Prostate gland (tissue), 2 donors: Measurements from ENCODE around the gene TPPP. TPM values are rescaled to one million over a fixed set of nuclear protein-coding genes. Genes with fewer than 3 reads are reported as not detected.
"Not testable (repeated sequence)": the region's sequence is repeated elsewhere in the genome, so short reads cannot be mapped to it uniquely, and the experiment has no call there.

Source experiments
- DNase-seq: peaks from one replicate; pipeline ENCODE4 v3.0.0-alpha.2; 2019; ENCODE audit warnings: low spot score
- H3K27ac ChIP-seq, 2 donors: fragments of 200-600 bp; sonication (generic); 2 replicates each; pipeline ENCODE4 v1.5.1; 2017 to 2019
- H3K27me3 ChIP-seq: fragments of 200-600 bp; sonication (generic); replicated peaks from 2 replicates; pipeline ENCODE4 v1.5.1; 2019; ENCODE audit not compliant: insufficient read depth
- H3K36me3 ChIP-seq, 2 donors: fragments of 200-600 bp; sonication (generic); 1 replicate in 1 of 2; 2 replicates in 1 of 2; pipeline versions ENCODE4 v1.5.1 to v1.8.1; 2017 to 2019
- H3K4me1 ChIP-seq: fragments of 200-600 bp; sonication (generic); replicated peaks from 2 replicates; pipeline ENCODE4 v1.5.1; 2019
- H3K4me3 ChIP-seq, 2 donors: fragments of 200-600 bp; sonication (generic); 2 replicates each; pipeline ENCODE4 v1.5.1; 2017 to 2019
- H3K9me3 ChIP-seq: fragments of 200-600 bp; sonication (generic); 2 replicates; pipeline ENCODE4 v1.5.1; 2017
- POLR2A ChIP-seq: fragments of 450-650 bp; IDR thresholded peaks from one replicate; pipeline ENCODE4 v1.6.1; 2016; ENCODE audit warnings: antibody characterized with exemption, mild to moderate bottlenecking
- POLR2AphosphoS5 ChIP-seq: sonication (generic); formaldehyde crosslinking; IDR thresholded peaks from one replicate; pipeline ENCODE4 v1.6.1; 2017; ENCODE audit warnings: antibody characterized with exemption
- WGBS: methylation state at CpG from one replicate; pipeline ENCODE4 v1.1.5; 2018; 5-methylcytosine and 5-hydroxymethylcytosine counted together
- intact Hi-C: fragments of 100-400 bp; cut with DNase I; formaldehyde crosslinking; loops from one replicate; pipeline ENCODE4 v1.14.2; 2022
- total RNA-seq, 2 donors: library from RNA; depleted of rRNA; stranded (reverse); fragments of >200 nt; gene quantifications; one replicate each; pipeline ENCODE4 v1.1.0, GENCODE V29; 2016
- TF ChIP-seq, protein P1 (sequence below), 4 experiments: fragments of 200-600 bp in 2 of 4; fragments of 450-650 bp in 2 of 4; sonication (generic) in 2 of 4; IDR thresholded peaks; 1 replicate in 3 of 4; 2 replicates in 1 of 4; pipeline ENCODE4 v1.5.1; 2016 to 2019; ENCODE audit warnings: antibody characterized with exemption in 4 of 4, mild to moderate bottlenecking in 2 of 4, moderate library complexity in 2 of 4

TPPP gene
- total RNA-seq, 2 donors from 2014 or later = 2.3 to 6.9 TPM

DNA sequence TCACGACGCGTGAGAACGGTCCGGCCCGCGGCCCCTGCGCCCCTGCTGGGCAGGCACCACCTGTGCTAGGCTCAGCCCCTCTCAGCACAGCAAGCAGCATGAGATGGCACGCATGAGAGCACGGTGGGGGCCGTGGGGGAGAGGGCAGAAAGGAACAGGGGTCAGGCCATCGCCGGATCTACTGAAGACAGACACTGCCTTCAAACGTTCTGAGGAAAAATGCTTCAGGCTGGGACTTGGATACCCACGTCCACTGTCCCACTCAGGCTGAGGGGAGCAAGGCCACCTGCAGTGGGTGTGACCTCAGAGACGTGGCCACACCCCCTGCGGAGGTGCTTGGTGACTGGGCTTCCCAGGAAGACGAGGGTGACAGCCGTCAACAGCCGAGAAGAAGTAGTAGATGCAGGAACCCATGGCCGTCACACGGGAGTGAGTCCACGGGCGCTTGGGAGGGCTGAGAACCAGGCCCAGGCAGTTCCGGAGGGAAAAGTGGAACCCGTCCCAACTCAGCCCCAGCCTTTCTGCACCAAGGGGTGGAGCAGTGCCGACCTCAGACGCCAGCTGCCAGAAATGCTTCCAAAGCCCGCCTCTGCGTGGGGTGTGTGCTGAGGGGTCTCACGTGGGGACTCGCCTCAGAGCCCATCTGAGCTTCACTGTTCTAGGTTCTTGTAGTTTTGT, 12.9 kb downstream of the TPPP start:
- intact Hi-C loops, H3K4me1 ChIP-seq, DNase-seq, H3K36me3 ChIP-seq, H3K4me3 ChIP-seq, H3K9me3 ChIP-seq, H3K27me3 ChIP-seq, H3K27ac ChIP-seq: not testable (repeated sequence)
- WGBS = 78% methylated on average over 8 of the region's 32 CpGs

DNA sequence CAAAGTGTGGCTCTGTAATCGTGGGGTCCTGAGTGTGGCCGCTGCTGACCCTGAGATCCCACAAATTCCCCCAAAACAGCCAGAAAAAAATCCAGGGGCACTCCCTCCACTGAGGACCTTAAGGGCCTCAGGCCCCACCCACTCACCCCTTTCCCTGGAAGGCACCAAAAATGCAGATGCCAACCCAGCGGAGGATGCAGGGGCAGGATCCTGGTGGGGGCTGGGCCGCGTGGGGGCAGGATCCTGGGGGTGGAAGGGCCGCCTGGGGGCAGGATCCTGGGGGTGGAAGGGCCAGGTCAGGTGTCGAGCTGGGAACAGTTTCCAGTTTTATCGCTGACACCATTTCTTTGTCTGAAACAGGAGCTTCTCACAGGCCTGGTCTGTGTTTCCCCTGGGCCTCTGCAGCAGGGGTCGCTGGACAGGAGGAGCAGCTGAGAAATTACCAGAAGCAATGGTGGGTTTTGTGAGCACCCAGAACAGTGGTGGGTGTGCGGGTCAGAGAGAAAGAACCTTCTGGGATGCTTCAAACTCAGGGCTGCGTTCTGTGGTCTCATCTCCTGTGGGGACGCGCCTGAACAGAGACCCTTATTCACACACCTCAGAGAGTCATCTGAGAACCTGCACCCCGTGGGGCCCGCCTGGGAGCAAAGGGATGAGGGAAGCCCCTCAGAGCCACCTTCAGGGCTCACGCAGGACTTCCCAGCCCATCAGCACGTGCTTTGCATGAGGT, 13.8 kb downstream of the TPPP start:
- not testable (repeated sequence) for DNase-seq, H3K4me1 ChIP-seq

DNA sequence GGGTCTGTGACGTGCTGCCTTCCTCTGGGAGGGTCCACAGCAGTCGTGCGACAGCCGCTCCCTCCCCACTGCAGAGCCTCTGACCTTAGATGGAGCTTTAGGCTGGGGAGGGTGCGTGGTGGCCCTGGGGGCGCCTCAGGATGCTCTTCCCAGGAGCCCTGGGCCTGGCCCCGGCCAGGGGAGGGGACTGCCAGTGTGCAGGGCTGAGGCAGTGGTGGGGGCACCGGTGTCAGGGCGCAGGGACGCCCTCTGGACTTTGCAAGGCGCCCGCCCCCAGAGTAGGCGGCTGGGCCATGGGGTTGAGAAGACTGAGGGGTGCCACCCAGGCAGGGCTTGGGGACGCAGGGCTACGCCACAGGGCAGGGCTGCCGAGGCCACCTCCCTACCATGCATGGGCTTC, 14.6 kb downstream of the TPPP start:
- H3K4me1 ChIP-seq, H3K4me3 ChIP-seq, intact Hi-C loops, H3K36me3 ChIP-seq, DNase-seq, H3K27me3 ChIP-seq, H3K27ac ChIP-seq, H3K9me3 ChIP-seq: not testable (repeated sequence)
- whole genome bisulfite sequencing = 93% methylated on average over 13 of the region's 16 CpGs

More for the DNA sequence above, 13.8 kb downstream of the TPPP start:
- intact Hi-C loops, H3K4me3 ChIP-seq, H3K27me3 ChIP-seq, H3K36me3 ChIP-seq, H3K9me3 ChIP-seq, H3K27ac ChIP-seq: not testable (repeated sequence)
- WGBS = 71% methylated on average over 13 of the region's 17 CpGs

DNA sequence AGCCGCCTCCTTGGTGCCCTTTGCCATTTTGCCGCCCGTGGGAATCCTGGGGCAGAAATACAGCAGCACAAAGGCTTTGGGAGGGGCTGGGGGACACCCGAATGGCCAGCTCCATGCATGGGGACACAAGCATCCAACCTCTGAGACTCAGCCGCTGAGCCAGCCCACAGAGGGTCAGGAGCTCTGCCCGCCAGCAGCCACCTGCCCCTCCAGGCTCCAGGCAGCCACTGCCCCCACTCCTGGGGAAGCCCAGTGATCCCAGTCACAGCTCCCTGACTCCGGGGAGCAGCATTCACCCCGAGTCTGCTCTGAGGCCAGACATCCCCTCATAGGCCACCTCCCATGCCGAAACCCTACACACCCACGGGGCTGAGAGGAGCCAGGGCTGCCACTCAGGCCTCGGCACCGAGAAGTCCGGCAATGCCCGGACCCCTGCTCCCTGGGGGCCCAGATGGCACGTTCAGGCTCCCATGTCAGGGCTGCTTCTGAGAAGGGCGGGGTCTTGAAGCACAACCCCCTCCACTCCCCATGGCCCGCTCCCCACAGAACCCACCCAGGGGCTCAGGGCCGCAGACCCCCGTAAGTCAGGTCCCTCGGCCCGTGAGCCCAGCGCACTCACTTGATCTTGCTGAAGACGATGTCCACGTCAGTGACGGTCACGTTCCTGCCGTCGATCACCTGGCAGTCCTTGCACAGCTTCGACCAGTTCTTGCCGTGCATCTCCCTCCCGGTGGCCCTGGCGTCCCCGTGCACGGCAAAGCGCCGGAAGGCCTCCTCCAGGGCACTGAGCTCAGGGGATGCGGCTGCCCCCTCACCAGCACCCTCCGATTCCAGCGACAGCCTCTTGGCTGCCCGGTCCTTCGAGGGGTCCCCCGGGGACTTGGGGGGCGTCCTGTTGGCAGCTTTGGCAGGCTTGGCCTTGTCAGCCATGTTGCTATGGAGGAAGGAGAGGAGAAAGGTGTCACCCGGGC, 15.7 kb downstream of the TPPP start:
- no peaks in the 10 kb centered on the region for H3K9me3 ChIP-seq
- no peaks in the 10 kb centered on the region for H3K36me3 ChIP-seq
- TF ChIP-seq POLR2A (no peak), POLR2AphosphoS5 (no peak)
- TF ChIP-seq, protein P1, sequence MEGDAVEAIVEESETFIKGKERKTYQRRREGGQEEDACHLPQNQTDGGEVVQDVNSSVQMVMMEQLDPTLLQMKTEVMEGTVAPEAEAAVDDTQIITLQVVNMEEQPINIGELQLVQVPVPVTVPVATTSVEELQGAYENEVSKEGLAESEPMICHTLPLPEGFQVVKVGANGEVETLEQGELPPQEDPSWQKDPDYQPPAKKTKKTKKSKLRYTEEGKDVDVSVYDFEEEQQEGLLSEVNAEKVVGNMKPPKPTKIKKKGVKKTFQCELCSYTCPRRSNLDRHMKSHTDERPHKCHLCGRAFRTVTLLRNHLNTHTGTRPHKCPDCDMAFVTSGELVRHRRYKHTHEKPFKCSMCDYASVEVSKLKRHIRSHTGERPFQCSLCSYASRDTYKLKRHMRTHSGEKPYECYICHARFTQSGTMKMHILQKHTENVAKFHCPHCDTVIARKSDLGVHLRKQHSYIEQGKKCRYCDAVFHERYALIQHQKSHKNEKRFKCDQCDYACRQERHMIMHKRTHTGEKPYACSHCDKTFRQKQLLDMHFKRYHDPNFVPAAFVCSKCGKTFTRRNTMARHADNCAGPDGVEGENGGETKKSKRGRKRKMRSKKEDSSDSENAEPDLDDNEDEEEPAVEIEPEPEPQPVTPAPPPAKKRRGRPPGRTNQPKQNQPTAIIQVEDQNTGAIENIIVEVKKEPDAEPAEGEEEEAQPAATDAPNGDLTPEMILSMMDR (IDR thresholded peaks at IDR 0.05) = no peak
- H3K27ac ChIP-seq = no peak overlapping the region
- H3K4me3 ChIP-seq = no peak overlapping the region
- H3K4me1 ChIP-seq = peaks cover 6% of the 10 kb centered on the region
- no peak for DNase-seq
- H3K27me3 ChIP-seq = peaks cover 7% of the 10 kb centered on the region
- WGBS = 75% methylated on average over 34 of the region's 44 CpGs
- intact Hi-C loops = no loop called here

DNA sequence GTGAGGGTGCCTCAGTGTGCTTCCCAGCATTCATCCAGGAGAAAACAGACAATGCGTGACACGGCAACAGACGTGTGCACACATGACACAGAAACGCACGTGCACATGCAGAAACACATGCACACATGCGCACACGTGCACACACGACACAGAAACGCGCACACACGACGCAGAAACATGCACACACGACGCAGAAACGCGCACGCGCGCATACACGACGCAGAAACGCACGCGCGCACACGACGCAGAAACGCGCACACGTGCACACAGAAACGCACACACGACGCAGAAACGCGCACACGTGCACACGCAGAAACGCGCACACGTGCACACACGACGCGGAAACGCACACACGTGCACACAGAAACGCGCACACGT, 16.5 kb downstream of the TPPP start:
- intact Hi-C loops = no loop called here
- no peak for DNase-seq

More for the DNA sequence above, 16.5 kb downstream of the TPPP start:
- TF ChIP-seq, protein P1 (IDR thresholded peaks at IDR 0.05) = no peak
- TF ChIP-seq POLR2A (no peak), POLR2AphosphoS5 (no peak)
- Histone ChIP-seq H3K36me3 (no peaks in the 10 kb centered on the region), H3K9me3 (no peaks in the 10 kb centered on the region), H3K27me3 (peaks cover 7% of the 10 kb centered on the region), H3K4me1 (peaks cover 13% of the 10 kb centered on the region), H3K27ac (no peak overlapping the region), H3K4me3 (no peak overlapping the region)
- WGBS = 94% methylated on average over 48 of the region's 48 CpGs
